ENCODE results near the gene DYDC2. TPM values are rescaled to one million over a fixed set of nuclear protein-coding genes. Genes with fewer than 3 reads are reported as not detected.
"Not testable (repeated sequence)": the region's sequence is repeated elsewhere in the genome, so short reads cannot be mapped to it uniquely, and the experiment has no call there.

DYDC2 gene
- total and polyA plus RNA-seq, 2 experiments from 2014 or later = 8.1 to 9.0 TPM

GRCh38 chr10:80357851-80358125 is 1.2 kb downstream of the DYDC2 start (continued):
- TF ChIP-seq, protein P1, sequence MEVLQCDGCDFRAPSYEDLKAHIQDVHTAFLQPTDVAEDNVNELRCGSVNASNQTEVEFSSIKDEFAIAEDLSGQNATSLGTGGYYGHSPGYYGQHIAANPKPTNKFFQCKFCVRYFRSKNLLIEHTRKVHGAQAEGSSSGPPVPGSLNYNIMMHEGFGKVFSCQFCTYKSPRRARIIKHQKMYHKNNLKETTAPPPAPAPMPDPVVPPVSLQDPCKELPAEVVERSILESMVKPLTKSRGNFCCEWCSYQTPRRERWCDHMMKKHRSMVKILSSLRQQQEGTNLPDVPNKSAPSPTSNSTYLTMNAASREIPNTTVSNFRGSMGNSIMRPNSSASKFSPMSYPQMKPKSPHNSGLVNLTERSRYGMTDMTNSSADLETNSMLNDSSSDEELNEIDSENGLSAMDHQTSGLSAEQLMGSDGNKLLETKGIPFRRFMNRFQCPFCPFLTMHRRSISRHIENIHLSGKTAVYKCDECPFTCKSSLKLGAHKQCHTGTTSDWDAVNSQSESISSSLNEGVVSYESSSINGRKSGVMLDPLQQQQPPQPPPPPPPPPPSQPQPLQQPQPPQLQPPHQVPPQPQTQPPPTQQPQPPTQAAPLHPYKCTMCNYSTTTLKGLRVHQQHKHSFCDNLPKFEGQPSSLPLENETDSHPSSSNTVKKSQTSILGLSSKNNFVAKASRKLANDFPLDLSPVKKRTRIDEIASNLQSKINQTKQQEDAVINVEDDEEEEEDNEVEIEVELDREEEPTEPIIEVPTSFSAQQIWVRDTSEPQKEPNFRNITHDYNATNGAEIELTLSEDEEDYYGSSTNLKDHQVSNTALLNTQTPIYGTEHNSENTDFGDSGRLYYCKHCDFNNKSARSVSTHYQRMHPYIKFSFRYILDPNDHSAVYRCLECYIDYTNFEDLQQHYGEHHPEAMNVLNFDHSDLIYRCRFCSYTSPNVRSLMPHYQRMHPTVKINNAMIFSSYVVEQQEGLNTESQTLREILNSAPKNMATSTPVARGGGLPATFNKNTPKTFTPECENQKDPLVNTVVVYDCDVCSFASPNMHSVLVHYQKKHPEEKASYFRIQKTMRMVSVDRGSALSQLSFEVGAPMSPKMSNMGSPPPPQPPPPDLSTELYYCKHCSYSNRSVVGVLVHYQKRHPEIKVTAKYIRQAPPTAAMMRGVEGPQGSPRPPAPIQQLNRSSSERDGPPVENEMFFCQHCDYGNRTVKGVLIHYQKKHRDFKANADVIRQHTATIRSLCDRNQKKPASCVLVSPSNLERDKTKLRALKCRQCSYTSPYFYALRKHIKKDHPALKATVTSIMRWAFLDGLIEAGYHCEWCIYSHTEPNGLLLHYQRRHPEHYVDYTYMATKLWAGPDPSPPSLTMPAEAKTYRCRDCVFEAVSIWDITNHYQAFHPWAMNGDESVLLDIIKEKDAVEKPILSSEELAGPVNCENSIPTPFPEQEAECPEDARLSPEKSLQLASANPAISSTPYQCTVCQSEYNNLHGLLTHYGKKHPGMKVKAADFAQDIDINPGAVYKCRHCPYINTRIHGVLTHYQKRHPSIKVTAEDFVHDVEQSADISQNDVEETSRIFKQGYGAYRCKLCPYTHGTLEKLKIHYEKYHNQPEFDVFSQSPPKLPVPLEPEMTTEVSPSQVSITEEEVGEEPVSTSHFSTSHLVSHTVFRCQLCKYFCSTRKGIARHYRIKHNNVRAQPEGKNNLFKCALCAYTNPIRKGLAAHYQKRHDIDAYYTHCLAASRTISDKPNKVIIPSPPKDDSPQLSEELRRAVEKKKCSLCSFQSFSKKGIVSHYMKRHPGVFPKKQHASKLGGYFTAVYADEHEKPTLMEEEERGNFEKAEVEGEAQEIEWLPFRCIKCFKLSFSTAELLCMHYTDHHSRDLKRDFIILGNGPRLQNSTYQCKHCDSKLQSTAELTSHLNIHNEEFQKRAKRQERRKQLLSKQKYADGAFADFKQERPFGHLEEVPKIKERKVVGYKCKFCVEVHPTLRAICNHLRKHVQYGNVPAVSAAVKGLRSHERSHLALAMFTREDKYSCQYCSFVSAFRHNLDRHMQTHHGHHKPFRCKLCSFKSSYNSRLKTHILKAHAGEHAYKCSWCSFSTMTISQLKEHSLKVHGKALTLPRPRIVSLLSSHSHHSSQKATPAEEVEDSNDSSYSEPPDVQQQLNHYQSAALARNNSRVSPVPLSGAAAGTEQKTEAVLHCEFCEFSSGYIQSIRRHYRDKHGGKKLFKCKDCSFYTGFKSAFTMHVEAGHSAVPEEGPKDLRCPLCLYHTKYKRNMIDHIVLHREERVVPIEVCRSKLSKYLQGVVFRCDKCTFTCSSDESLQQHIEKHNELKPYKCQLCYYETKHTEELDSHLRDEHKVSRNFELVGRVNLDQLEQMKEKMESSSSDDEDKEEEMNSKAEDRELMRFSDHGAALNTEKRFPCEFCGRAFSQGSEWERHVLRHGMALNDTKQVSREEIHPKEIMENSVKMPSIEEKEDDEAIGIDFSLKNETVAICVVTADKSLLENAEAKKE (CRISPR knock-in tag; IDR thresholded peaks at IDR 0.05) = no peak
- TF ChIP-seq POLR2AphosphoS5 (IDR thresholded peaks at IDR 0.05; ENCODE audit: low read depth) (no peak), STAT1 (IDR thresholded peaks at IDR 0.05; ENCODE audit: unreplicated experiment) (no peak), CREB1 (CRISPR knock-in tag; IDR thresholded peaks at IDR 0.05; ENCODE audit: low read depth) (no peak), JUNB (IDR thresholded peaks at IDR 0.05; ENCODE audit: unreplicated experiment) (no peak), ZNF331 (CRISPR knock-in tag; IDR thresholded peaks at IDR 0.05; ENCODE audit: low read depth) (no peak), ZNF114 (CRISPR knock-in tag; IDR thresholded peaks at IDR 0.05) (no peak), EZH2 (IDR thresholded peaks at IDR 0.05; ENCODE audit: low read depth, unreplicated experiment) (no peak), ETS1 (IDR thresholded peaks at IDR 0.05) (no peak), CTCF (conservative IDR thresholded peaks at IDR 0.05; ENCODE audit: low read depth in 2 of 2) (no peak), EZH2phosphoT487 (IDR thresholded peaks at IDR 0.05; ENCODE audit: unreplicated experiment) (no peak), NANOG (IDR thresholded peaks at IDR 0.05; ENCODE audit: borderline replicate concordance) (no peak)

DNA sequence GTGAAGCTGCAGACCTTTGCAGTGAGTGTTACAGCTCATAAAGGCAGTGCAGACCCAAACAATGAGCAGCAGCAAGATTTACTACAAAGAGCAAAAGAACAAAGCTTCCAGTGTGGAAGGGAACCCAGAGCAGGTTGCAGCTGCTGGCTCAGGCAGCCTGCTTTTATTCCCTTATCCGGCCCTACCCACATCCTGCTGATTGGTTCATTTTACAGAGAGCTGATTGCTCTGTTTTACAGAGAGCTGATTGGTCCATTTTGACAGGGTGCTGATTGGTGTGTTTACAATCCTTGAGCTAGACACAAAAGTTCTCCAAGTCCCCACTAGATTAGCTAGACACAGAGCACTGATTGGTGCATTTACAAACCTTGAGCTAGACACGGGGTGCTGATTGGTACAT is 2.3 kb downstream of the DYDC2 start:
- H3K4me3 Mint-ChIP-seq; H3K4me2 ChIP-seq; DNase-seq (ENCODE audit: low spot score); H3K36me3 ChIP-seq (ENCODE audit: insufficient read depth); ATAC-seq; H3K79me2 ChIP-seq (replicated peaks; ENCODE audit: insufficient read depth); H3K4me3 ChIP-seq; H2AFZ ChIP-seq; H3K27ac Mint-ChIP-seq; H3K9me3 Mint-ChIP-seq; H4K20me1 ChIP-seq (replicated peaks; ENCODE audit: insufficient read depth); H3K36me3 Mint-ChIP-seq (ENCODE audit: low read depth); H3K9me2 ChIP-seq (ENCODE audit: insufficient read depth); H3F3A ChIP-seq (replicated peaks; ENCODE audit: low read depth); H3K27ac ChIP-seq (ENCODE audit: low read depth): not testable (repeated sequence)
- Mint-ChIP-seq H3K27me3 (ENCODE audit: insufficient read depth, low read depth, poor library complexity) (peaks cover 13% of the 10 kb centered on the region), H3K4me1 (peaks cover 21% of the 10 kb centered on the region)
- Histone ChIP-seq H3K27me3 (ENCODE audit: insufficient read depth) (peaks cover 13% of the 10 kb centered on the region), H3K4me1 (ENCODE audit: insufficient read depth) (peaks cover 14% of the 10 kb centered on the region)
